ENCODE results near the gene KNDC1. TPM values are rescaled to one million over a fixed set of nuclear protein-coding genes. Genes with fewer than 3 reads are reported as not detected.

Gene KNDC1
- polyA plus RNA-seq, 1 donor (not counting 4 experiments of a cell fraction or from before 2014, with no cell fraction given) = 0.20 TPM

- H4K20me1 ChIP-seq (ENCODE audit: control insufficient read depth, extremely low read depth, insufficient read depth, low read length) = no peaks in the 10 kb centered on the region
- H3K9me1 ChIP-seq (ENCODE audit: control insufficient read depth, extremely low read depth, insufficient read depth, low read length) = no peaks in the 10 kb centered on the region
- no peak overlapping the region for H3K4me2 ChIP-seq (ENCODE audit: control insufficient read depth, extremely low read depth, insufficient read depth, low read depth, low read length)
- H2AFZ ChIP-seq (ENCODE audit: control insufficient read depth, low read length) = no peak overlapping the region
- no peak overlapping the region for H3K27ac ChIP-seq (ENCODE audit: control insufficient read depth, insufficient read depth, low read length)
- no peaks in the 10 kb centered on the region for H3K79me2 ChIP-seq (ENCODE audit: control insufficient read depth, insufficient read depth, low read length)
- no peaks in the 10 kb centered on the region for H3K36me3 ChIP-seq (ENCODE audit: control insufficient read depth in 2 of 2, extremely low read depth in 1 of 2, insufficient read depth in 2 of 2, low read length in 2 of 2)
- dilution Hi-C loops (cut with MboI; ENCODE audit: extremely low pct_ligation_motif_present, low sequenced_read_pairs) = no loop called here
- peaks cover 4% of the 10 kb centered on the region for H3K4me1 ChIP-seq (ENCODE audit: control insufficient read depth, extremely low read depth, insufficient read depth, low read length)
- H3K4me3 ChIP-seq (ENCODE audit: control insufficient read depth in 2 of 3, extremely low read depth in 1 of 3, insufficient read depth in 2 of 3, low read depth in 1 of 3, low read length in 3 of 3) = no peak overlapping the region
- H3K27me3 ChIP-seq (ENCODE audit: control insufficient read depth, extremely low read depth, insufficient read depth, low read length) = peaks cover 46% of the 10 kb centered on the region
- FAIRE-seq (no peak), DNase-seq (ENCODE audit: low read depth, low spot score) (no peak)
- H3K9me3 ChIP-seq (ENCODE audit: control insufficient read depth, low read depth, low read length) = no peaks in the 10 kb centered on the region
- no peak overlapping the region for H3K9ac ChIP-seq (ENCODE audit: control insufficient read depth, extremely low read depth, insufficient read depth, low read length)
- no peak for TF ChIP-seq EZH2 (IDR thresholded peaks at IDR 0.05; ENCODE audit: low read length)
- no peak for TF ChIP-seq CTCF (optimal IDR thresholded peaks at IDR 0.05 in 1 of 3, IDR thresholded peaks at IDR 0.05 in 1 of 3, conservative IDR thresholded peaks at IDR 0.05 in 1 of 3; ENCODE audit: extremely low read depth in 1 of 3, insufficient read depth in 2 of 3, low read length in 3 of 3)
These were observed 87.8 kb downstream of the KNDC1 start for GRCh38 chr10:133247681-133248333.

GRCh38 chr10:133248334-133248715 lies 88.3 kb downstream of the KNDC1 start:
- peaks cover 41% of the 10 kb centered on the region for H3K27me3 ChIP-seq (ENCODE audit: control insufficient read depth, extremely low read depth, insufficient read depth, low read length)
- H3K9me1 ChIP-seq (ENCODE audit: control insufficient read depth, extremely low read depth, insufficient read depth, low read length) = no peaks in the 10 kb centered on the region
- FAIRE-seq (no peak), DNase-seq (ENCODE audit: low read depth, low spot score) (no peak)
- dilution Hi-C loops (cut with MboI; ENCODE audit: extremely low pct_ligation_motif_present, low sequenced_read_pairs) = no loop called here
- TF ChIP-seq EZH2 (IDR thresholded peaks at IDR 0.05; ENCODE audit: low read length) (no peak), CTCF (optimal IDR thresholded peaks at IDR 0.05 in 1 of 3, IDR thresholded peaks at IDR 0.05 in 1 of 3, conservative IDR thresholded peaks at IDR 0.05 in 1 of 3; ENCODE audit: extremely low read depth in 1 of 3, insufficient read depth in 2 of 3, low read length in 3 of 3) (no peak)
- H3K9ac ChIP-seq (ENCODE audit: control insufficient read depth, extremely low read depth, insufficient read depth, low read length) = no peak overlapping the region
- no peak overlapping the region for H3K27ac ChIP-seq (ENCODE audit: control insufficient read depth, insufficient read depth, low read length)
- H4K20me1 ChIP-seq (ENCODE audit: control insufficient read depth, extremely low read depth, insufficient read depth, low read length) = no peaks in the 10 kb centered on the region
- H3K4me2 ChIP-seq (ENCODE audit: control insufficient read depth, extremely low read depth, insufficient read depth, low read depth, low read length) = no peak overlapping the region
- H3K36me3 ChIP-seq (ENCODE audit: control insufficient read depth in 2 of 2, extremely low read depth in 1 of 2, insufficient read depth in 2 of 2, low read length in 2 of 2) = no peaks in the 10 kb centered on the region
- H3K9me3 ChIP-seq (ENCODE audit: control insufficient read depth, low read depth, low read length) = no peaks in the 10 kb centered on the region
- H3K79me2 ChIP-seq (ENCODE audit: control insufficient read depth, insufficient read depth, low read length) = no peaks in the 10 kb centered on the region
- no peaks in the 10 kb centered on the region for H3K4me1 ChIP-seq (ENCODE audit: control insufficient read depth, extremely low read depth, insufficient read depth, low read length)
- H3K4me3 ChIP-seq (ENCODE audit: control insufficient read depth in 2 of 3, extremely low read depth in 1 of 3, insufficient read depth in 2 of 3, low read depth in 1 of 3, low read length in 3 of 3) = no peak overlapping the region
- no peak overlapping the region for H2AFZ ChIP-seq (ENCODE audit: control insufficient read depth, low read length)
